Lower leg skin (tissue), 4 donors: Measurements from ENCODE around the gene COIL. TPM values are rescaled to one million over a fixed set of nuclear protein-coding genes. Genes with fewer than 3 reads are reported as not detected.
"Not testable (repeated sequence)": the region's sequence is repeated elsewhere in the genome, so short reads cannot be mapped to it uniquely, and the experiment has no call there.

Source experiments
- DNase-seq, 2 donors: peaks; one replicate each; pipeline ENCODE4 v3.0.0-alpha.2; 2019; ENCODE audit warnings: low spot score in 2 of 2
- H3K4me3 ChIP-seq: fragments of 200-600 bp; sonication (generic); 2 replicates; pipeline ENCODE4 v1.5.1; 2017; ENCODE audit warnings: mild to moderate bottlenecking, low read depth; ENCODE audit not compliant: poor library complexity, severe bottlenecking
- POLR2A ChIP-seq, 2 donors: fragments of 450-650 bp; IDR thresholded peaks; one replicate each; pipeline ENCODE4 v1.6.1; 2016 to 2017; ENCODE audit warnings: antibody characterized with exemption in 2 of 2, mild to moderate bottlenecking in 1 of 2, moderate library complexity in 1 of 2
- WGBS, 2 donors: methylation state at CpG; one replicate each; pipeline ENCODE4 v1.1.5; 2018; 5-methylcytosine and 5-hydroxymethylcytosine counted together
- intact Hi-C: fragments of 100-400 bp; cut with DNase I; formaldehyde crosslinking; loops from one replicate; pipeline ENCODE4 v1.15.0; 2023; ENCODE audit warnings: low total_unique reads
- total RNA-seq, 4 donors: library from RNA; depleted of rRNA; stranded (reverse); fragments of >200 nt; gene quantifications; one replicate each; pipeline ENCODE4 v1.1.0, GENCODE V29; 2016
- TF ChIP-seq, protein P1 (sequence below), 3 donors: fragments of 450-650 bp; IDR thresholded peaks; one replicate each; pipeline ENCODE4 v1.5.1; 2016; ENCODE audit warnings: antibody characterized with exemption in 3 of 3, mild to moderate bottlenecking in 3 of 3, moderate library complexity in 2 of 3

COIL gene
- total RNA-seq, 4 donors from 2014 or later = 11.5 to 17.3 (median 13.5) TPM

DNA sequence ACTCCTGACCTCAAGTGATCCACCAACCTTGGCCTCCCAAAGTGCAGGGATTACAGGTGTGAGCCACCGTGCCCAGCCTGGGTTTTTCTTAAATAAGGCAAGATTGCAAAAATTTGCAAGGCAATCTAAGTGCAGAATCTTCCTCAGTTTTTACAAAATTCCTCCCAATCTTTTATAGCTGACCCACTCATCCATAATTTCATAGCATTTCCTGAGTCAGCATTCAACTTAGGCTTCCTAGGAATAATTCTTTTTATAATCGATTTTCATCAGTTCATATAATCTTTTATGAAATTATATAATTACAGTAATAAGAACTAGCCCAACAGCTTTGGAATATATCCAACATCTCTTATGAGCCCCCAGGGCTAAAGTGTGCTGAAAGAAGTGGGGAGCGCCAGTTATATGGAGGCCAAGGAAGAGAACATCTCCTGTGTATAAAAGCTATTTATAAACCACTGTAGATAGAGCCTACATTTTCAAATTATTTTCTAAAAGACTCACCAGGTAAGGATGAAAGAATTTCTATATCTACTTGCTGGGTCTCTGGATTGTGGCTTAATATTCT is 14.8 kb downstream of the COIL start:
- intact Hi-C loops = no loop called here
- 80 to 84% methylated on average over 3 of the region's 3 CpGs for WGBS, 2 donors
- DNase-seq = no peak
- TF ChIP-seq POLR2A (IDR thresholded peaks at IDR 0.05) = no peak
- TF ChIP-seq, protein P1, sequence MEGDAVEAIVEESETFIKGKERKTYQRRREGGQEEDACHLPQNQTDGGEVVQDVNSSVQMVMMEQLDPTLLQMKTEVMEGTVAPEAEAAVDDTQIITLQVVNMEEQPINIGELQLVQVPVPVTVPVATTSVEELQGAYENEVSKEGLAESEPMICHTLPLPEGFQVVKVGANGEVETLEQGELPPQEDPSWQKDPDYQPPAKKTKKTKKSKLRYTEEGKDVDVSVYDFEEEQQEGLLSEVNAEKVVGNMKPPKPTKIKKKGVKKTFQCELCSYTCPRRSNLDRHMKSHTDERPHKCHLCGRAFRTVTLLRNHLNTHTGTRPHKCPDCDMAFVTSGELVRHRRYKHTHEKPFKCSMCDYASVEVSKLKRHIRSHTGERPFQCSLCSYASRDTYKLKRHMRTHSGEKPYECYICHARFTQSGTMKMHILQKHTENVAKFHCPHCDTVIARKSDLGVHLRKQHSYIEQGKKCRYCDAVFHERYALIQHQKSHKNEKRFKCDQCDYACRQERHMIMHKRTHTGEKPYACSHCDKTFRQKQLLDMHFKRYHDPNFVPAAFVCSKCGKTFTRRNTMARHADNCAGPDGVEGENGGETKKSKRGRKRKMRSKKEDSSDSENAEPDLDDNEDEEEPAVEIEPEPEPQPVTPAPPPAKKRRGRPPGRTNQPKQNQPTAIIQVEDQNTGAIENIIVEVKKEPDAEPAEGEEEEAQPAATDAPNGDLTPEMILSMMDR (IDR thresholded peaks at IDR 0.05) = no peak
- H3K4me3 ChIP-seq = no peak overlapping the region

DNA sequence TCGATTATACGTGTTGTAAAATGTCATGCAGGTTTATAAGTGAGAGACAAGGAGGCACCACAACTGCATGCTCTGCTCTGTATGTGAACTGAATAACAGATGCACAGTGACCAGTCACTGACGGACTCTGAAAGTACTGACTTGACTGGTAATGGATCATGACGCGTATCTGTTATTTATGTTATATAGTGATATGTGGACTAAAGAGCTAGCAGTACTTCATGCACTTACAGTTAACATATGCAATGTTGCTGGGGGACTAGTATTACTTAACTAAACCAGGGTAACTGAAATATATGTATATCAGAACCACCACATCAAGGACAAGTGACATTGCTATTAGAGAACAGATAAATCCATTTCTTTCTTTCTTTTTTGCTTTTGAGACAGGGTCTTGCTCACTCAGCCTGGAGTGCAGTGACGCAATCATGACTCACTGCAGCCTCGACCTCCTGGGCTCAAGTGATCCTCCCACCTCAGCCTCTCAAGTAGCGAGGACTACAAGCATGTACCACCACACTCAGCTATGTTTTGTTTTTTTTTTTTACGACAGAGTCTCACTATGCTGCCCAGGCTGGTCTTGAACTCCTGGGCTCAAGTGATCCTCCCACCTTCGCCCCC is 17.2 kb downstream of the COIL start:
- no peak for DNase-seq
- intact Hi-C loops = no loop called here
- H3K4me3 ChIP-seq = no peak overlapping the region

GRCh38 chr17:56939869-56940484 is 20.9 kb downstream of the COIL start:
- intact Hi-C loops = loop anchor here (5.0 kb wide), 1 partner anchor 118 kb away; no protein-coding TSS in a partner anchor
- 55 to 59% methylated on average over 11 of the region's 11 CpGs for WGBS, 2 donors
- no peak overlapping the region for H3K4me3 ChIP-seq
- DNase-seq = no peak
- TF ChIP-seq POLR2A (IDR thresholded peaks at IDR 0.05) = no peak
- TF ChIP-seq, protein P1 (IDR thresholded peaks at IDR 0.05) = peak in 1 of 3 donors; percentile 65

More for the DNA sequence above, 17.2 kb downstream of the COIL start:
- no peak for TF ChIP-seq POLR2A (IDR thresholded peaks at IDR 0.05)
- TF ChIP-seq, protein P1 (IDR thresholded peaks at IDR 0.05) = no peak
- WGBS, 2 donors = 89 to 91% methylated on average over 10 of the region's 10 CpGs

GRCh38 chr17:56938206-56938605 is 22.6 kb downstream of the COIL start:
- DNase-seq, H3K4me3 ChIP-seq: not testable (repeated sequence)
- WGBS, 2 donors = 84 to 88% methylated on average over 5 of the region's 5 CpGs
- intact Hi-C loops = loop anchor here (5.0 kb wide), 1 partner anchor 116 kb away; no protein-coding TSS in a partner anchor

- 53 to 70% methylated on average over 2 of the region's 2 CpGs for WGBS, 2 donors
- DNase-seq = no peak
- H3K4me3 ChIP-seq = no peak overlapping the region
- intact Hi-C loops = loop anchor here (5.0 kb wide), 1 partner anchor 115 kb away; no protein-coding TSS in a partner anchor
- no peak for TF ChIP-seq POLR2A (IDR thresholded peaks at IDR 0.05)
- TF ChIP-seq, protein P1 (IDR thresholded peaks at IDR 0.05) = no peak
These were observed 23.2 kb downstream of the COIL start for GRCh38 chr17:56937687-56938086.

- intact Hi-C loops = loop anchor here (5.0 kb wide), 1 partner anchor 115 kb away; no protein-coding TSS in a partner anchor
- H3K4me3 ChIP-seq = no peak overlapping the region
- WGBS, 2 donors = 56 to 59% methylated on average over 6 of the region's 6 CpGs
- TF ChIP-seq, protein P1 (IDR thresholded peaks at IDR 0.05) = no peak
- no peak for TF ChIP-seq POLR2A (IDR thresholded peaks at IDR 0.05)
- no peak for DNase-seq
These were observed 24.0 kb downstream of the COIL start for GRCh38 chr17:56936697-56937322.
